ENCODE measurements around the gene LRP1B.
"Not testable (repeated sequence)": the region's sequence is repeated elsewhere in the genome, so short reads cannot be mapped to it uniquely, and the experiment has no call there.

Gene LRP1B

GRCh38 chr2:140436936-140437335 is 1693.9 kb downstream of the LRP1B start:
- DNase-seq (ENCODE audit: low spot score), result no peak

- DNase-seq (ENCODE audit: low spot score), result not testable (repeated sequence)
Observed at GRCh38 chr2:140427033-140427432, 1703.8 kb downstream of the LRP1B start.

GRCh38 chr2:140424471-140424870 is 1706.3 kb downstream of the LRP1B start:
- DNase-seq (ENCODE audit: low spot score), result no peak

DNA sequence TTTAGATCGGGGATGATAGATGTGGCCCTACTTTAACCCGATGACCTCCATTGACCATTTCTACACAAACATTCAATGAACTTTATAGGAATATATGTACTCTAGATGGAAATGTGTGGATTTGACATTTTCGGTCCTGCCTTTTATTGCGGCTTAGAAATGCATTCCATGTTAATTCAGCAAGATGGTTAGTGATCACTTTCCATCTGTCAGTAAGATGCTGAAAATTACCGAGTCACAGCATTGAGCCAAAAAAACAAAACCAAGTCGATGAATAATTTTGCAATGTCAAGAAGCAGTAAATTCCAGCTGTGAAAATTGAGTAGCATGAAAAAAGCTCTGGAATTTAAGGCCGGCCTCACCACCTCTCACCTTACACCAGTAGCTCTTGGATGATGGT is 1708.1 kb downstream of the LRP1B start:
- no peak for DNase-seq (ENCODE audit: low spot score)

DNA sequence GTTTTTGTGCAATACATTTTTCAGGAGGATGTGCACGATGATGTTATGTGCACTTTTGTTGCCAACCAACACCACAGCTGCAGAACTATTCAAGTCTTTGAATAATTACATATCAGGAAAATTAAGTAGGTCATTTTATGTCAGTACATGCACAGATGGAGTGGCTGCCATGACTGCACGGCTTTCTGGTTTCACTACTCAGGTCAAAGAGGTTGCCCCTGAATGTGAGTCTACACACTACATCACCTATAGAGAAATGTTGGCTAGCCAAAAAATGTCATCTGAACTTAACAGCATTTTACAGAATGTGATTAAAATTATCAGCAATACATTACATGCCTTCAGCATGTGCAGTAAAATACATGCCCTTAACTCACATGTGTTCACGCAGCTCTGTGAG is 1713.3 kb downstream of the LRP1B start:
- DNase-seq (ENCODE audit: low spot score), result no peak

GRCh38 chr2:140416577-140416976 is 1714.2 kb downstream of the LRP1B start:
- no peak for DNase-seq (ENCODE audit: low spot score)

- DNase-seq (ENCODE audit: low spot score), result not testable (repeated sequence)
Observed at GRCh38 chr2:140415035-140415434, 1715.8 kb downstream of the LRP1B start.

DNA sequence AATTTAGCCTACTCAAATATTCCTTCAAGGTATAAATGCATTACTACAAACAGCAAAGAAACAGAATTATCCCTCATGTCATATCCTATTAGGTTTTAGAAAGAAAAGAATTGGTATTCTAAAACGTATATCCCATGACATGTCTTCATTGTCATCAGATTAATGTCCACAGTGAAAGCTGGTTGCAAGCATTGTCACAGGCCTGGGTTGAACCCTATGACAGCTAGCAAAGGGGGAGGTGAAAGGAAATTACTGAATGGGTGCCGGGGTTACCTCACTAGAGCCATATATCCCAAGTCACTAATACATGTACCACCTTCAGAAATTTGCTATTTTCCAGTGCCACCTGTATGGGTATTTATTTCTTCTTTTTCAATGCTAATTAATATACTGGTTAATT is 1720.1 kb downstream of the LRP1B start:
- no peak for DNase-seq (ENCODE audit: low spot score)

DNA sequence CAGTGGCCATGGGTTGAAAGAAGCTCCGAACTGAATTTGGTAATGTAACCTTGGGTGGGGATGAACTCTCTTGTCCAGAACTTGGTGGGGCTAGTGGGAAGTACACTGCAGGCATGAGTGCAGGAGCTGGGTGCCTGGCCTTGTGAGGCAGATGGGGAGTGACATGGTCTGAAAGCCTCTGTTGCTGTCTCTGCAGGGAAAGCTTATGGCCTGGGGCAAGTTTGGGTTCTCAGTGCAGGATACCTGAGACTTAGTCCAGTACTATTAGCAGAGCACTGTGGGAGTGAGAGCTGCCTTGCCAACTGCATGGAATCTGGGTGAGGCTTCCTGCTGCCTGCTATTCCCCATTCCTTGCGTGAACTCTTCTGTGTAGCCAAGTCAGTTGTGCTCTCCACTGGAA is 1729.8 kb downstream of the LRP1B start:
- DNase-seq (ENCODE audit: low spot score), result no peak

DNA sequence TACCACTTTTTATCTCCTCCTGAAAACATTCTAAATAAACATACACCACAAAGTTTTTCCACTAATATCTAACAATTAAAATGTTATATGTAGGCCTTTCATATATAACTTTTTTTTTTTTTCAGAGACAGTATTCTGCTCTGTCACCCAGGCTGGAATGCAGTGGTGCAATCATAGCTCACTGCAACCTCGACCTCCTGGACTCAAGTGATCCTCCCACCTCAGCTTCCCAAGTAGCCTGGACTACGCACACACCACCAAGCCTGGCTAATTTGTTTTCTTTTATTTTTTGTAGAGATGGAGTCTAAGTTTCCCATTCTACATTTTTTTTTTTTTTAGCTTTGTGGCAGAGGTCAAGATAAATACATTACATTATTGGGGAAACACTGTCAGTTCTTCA is 1738.0 kb downstream of the LRP1B start:
- no peak for DNase-seq (ENCODE audit: low spot score)

- DNase-seq (ENCODE audit: low spot score), result no peak
Observed at GRCh38 chr2:140384946-140385345, 1745.9 kb downstream of the LRP1B start.

DNA sequence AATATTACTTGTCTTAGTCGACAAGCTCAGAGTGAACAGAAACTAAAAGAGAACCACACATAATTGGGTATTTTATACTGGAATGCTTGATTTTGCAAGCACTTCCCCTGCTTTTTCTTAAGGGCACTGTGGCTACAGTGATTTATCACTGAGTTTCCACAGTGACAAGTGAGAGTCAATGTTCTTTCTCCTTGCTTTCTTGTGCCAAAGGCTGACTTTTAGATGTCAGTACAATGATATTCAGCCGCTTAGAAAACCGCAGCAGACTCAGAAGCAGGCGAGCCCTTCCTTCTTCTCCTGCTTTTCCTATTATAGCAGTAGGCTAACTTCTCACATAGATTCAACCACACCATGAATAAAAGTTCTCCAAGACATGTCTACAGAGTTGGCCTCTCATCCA is 1747.0 kb downstream of the LRP1B start:
- DNase-seq (ENCODE audit: low spot score), result no peak

GRCh38 chr2:140376686-140377085 is 1754.1 kb downstream of the LRP1B start:
- DNase-seq (ENCODE audit: low spot score), result no peak

- DNase-seq (ENCODE audit: low spot score), result no peak
Observed at GRCh38 chr2:140363131-140363530, 1767.7 kb downstream of the LRP1B start.

- DNase-seq (ENCODE audit: low spot score), result no peak
Observed at GRCh38 chr2:140362361-140362760, 1768.5 kb downstream of the LRP1B start.

GRCh38 chr2:140359056-140359771 is 1771.6 kb downstream of the LRP1B start:
- no peak for DNase-seq (ENCODE audit: low spot score)

DNA sequence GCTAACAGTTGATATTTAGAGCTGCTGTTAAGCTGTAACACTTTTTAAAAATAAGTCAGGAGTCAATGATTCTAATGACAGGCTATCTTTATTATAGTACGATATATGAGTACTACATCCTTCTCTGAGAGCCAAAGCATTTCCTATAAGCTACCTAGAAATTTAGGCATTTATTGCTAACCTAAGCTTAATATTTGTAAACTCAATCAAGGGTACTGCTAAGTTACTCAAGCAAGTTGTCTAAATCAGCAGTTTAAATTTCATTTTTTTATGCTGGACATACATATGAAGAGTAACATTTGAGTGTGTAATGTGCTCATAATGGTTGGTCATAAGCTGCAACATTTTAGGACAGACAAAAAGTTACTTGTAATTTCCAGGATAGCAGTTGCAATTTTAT is 1774.1 kb downstream of the LRP1B start:
- no peak for DNase-seq (ENCODE audit: low spot score)

DNA sequence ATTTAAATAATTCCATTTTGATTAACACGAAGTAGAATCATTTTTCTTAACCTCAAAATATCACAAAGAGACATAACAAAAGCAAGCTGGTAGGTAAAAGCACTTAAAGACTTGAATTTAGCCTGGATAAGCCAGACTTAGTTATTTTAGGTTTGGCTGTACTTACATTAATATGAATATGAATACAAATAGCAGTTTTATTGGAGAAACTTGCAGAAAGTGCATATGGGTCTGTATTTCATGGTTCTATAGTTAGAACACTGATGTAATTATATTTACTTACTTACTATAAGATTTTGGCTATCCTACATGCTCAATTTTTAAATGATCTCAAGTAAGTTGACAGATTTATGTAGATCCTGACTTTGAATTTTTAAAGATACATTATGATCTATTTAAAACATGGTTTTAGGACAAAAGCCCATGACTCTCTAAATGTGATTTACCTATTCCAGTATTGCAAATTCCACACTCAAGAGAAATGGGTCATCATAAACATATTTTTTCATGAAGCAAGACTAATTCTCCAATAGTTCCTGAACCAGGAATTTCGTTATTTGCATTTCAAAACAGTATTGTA is 1775.2 kb downstream of the LRP1B start:
- DNase-seq (ENCODE audit: low spot score), result no peak

GRCh38 chr2:140354544-140354943 is 1776.3 kb downstream of the LRP1B start:
- no peak for DNase-seq (ENCODE audit: low spot score)

GRCh38 chr2:140353541-140353940 is 1777.3 kb downstream of the LRP1B start:
- DNase-seq (ENCODE audit: low spot score), result no peak

DNA sequence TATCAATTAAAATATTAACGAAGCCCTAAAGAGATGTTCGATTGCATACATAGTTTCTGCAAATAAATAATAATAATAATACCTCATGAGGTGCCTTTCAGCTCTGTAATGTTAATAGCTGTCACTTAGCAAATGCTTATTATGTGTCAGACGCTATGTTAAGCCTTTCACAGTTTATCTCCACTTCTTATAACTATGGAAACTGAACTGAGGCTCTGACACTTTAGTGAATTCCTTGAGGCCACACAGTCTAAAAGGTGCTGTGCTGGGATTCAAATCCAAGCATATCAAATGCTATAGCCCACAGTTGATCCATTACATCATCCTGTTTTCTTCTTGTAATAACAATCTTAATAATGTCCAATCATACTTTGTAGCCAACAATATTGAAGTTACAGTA is 1779.1 kb downstream of the LRP1B start:
- DNase-seq (ENCODE audit: low spot score), result no peak

DNA sequence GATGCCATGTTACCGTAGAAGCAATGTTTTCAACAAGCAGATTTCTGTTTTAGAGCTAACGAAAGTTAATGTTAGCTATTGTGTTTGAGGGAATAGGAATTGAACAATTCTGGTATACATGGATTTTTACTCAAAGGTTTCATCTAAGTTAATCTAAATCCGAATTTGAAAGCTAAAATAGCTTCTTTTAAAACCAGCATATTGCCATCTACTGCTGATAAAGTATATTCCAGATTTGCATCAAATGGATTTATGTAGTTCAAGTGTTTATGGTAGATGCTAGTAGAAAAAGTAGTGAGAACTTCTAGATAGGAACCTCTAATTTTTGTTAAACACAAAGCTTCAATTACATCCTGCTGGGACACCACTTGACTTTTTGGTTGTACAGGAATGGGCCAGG is 1781.1 kb downstream of the LRP1B start:
- no peak for DNase-seq (ENCODE audit: low spot score)

GRCh38 chr2:140348826-140349225 is 1782.0 kb downstream of the LRP1B start:
- no peak for DNase-seq (ENCODE audit: low spot score)

GRCh38 chr2:140344838-140345237 is 1786.0 kb downstream of the LRP1B start:
- no peak for DNase-seq (ENCODE audit: low spot score)
